Sigmoid colon (tissue), 7 donors: ENCODE results near the gene B3GALNT2. TPM values are rescaled to one million over a fixed set of nuclear protein-coding genes. Genes with fewer than 3 reads are reported as not detected.

ENCODE experiments used
- DNase-seq: peaks from one replicate; pipeline ENCODE4 v3.0.0-alpha.2; 2019
- H3K27ac ChIP-seq, 4 donors: fragments of 200-600 bp; sonication (generic); one replicate each; pipeline ENCODE4 v1.5.1; 2016 to 2019; ENCODE audit warnings: mild to moderate bottlenecking in 1 of 4
- H3K27me3 ChIP-seq, 3 donors: fragments of 200-600 bp; sonication (generic); one replicate each; pipeline ENCODE4 v1.5.1; 2019; ENCODE audit warnings: mild to moderate bottlenecking in 1 of 3
- H3K36me3 ChIP-seq, 4 donors: fragments of 200-600 bp; sonication (generic); one replicate each; pipeline ENCODE4 v1.5.1; 2016 to 2019
- H3K4me1 ChIP-seq, 4 donors: fragments of 200-600 bp; sonication (generic); one replicate each; pipeline ENCODE4 v1.5.1; 2017 to 2019
- H3K4me3 ChIP-seq, 4 donors: fragments of 200-600 bp; sonication (generic); one replicate each; pipeline ENCODE4 v1.5.1; 2017 to 2019; ENCODE audit warnings: mild to moderate bottlenecking in 2 of 4, moderate library complexity in 1 of 4
- H3K9me3 ChIP-seq, 4 donors: fragments of 200-600 bp in 3 of 4; sonication (generic) in 3 of 4; one replicate each; pipeline versions ENCODE4 v1.5.1 to v1.6.1; 2013 to 2019
- CTCF ChIP-seq, 4 experiments: fragments of 450-650 bp in 3 of 4; fragments of 200-600 bp in 1 of 4; IDR thresholded peaks; one replicate each; pipeline ENCODE4 v1.5.1; 2016 to 2019; ENCODE audit warnings: antibody characterized with exemption in 4 of 4, mild to moderate bottlenecking in 3 of 4, moderate library complexity in 2 of 4
- EP300 ChIP-seq, 4 donors: sonication (generic); formaldehyde crosslinking; IDR thresholded peaks; one replicate each; pipeline ENCODE4 v1.6.1; 2017; ENCODE audit warnings: antibody characterized with exemption in 4 of 4
- POLR2A ChIP-seq, 2 donors: fragments of 450-650 bp; IDR thresholded peaks; one replicate each; pipeline ENCODE4 v1.6.1; 2016; ENCODE audit warnings: antibody characterized with exemption in 2 of 2, mild to moderate bottlenecking in 2 of 2, moderate library complexity in 2 of 2
- POLR2AphosphoS5 ChIP-seq, 4 donors: sonication (generic); formaldehyde crosslinking; IDR thresholded peaks; one replicate each; pipeline ENCODE4 v1.6.1; 2017; ENCODE audit warnings: antibody characterized with exemption in 4 of 4
- WGBS, 2 donors: extraction: QIAGEN DNeasy Blood & Tissue Kit; methylation state at CpG; one replicate each; pipeline ENCODE4 v1.1.7; 2013; 5-methylcytosine and 5-hydroxymethylcytosine counted together
- intact Hi-C: fragments of 100-400 bp; cut with DNase I; formaldehyde crosslinking; loops from one replicate; pipeline ENCODE4 v1.15.1; 2023
- polyA plus RNA-seq, 3 donors: library from polyadenylated mRNA; stranded (reverse); fragments of 200-250 nt; gene quantifications; one replicate each; pipeline ENCODE4 v1.2.3, GENCODE V29; 2013
- total RNA-seq, 4 donors: library from RNA; depleted of rRNA; stranded (reverse); fragments of >200 nt; gene quantifications; one replicate each; pipeline ENCODE4 v1.1.0, GENCODE V29; 2016
- donor health status: healthy with polysubstance abuse.
- donor health status: Bipolar disorder and iron deficiency.
- donor health status: healthy.

The B3GALNT2 gene
- total and polyA plus RNA-seq, 7 donors, result 1.8 to 58.7 (median 38.5) TPM

DNA sequence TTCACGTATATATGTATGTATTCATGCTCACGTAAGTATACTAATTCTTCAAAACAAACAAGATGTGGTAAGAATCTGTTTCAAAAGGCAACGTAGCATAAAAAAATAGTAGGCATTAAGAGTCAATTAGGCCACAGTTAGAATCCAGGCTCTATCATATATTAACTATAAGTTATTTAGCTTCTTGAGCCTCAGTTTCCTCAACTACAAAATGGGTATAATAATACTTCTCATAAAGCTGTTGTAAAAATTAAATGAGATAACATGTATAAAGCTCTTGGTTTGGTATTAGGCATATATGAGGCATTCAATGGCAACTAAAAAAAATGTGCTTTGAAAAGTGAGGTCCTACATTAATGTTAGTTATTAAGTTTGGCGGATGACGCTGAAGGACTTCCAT, 9.2 kb downstream of the B3GALNT2 start:
- Histone ChIP-seq H3K9me3 (no peaks in the 10 kb centered on the region), H3K4me3 (no peak overlapping the region), H3K27ac (no peak overlapping the region), H3K27me3 (no peaks in the 10 kb centered on the region), H3K36me3 (peaks cover 7 to 27% (median 15%) of the 10 kb centered on the region in 4 donors), H3K4me1 (peaks cover 0 to 11% (median 4%) of the 10 kb centered on the region in 4 donors)
- WGBS, 2 donors, result 97 to 98% methylated on average over 5 of the region's 5 CpGs
- intact Hi-C loops, result no loop called here
- TF ChIP-seq EP300 (IDR thresholded peaks at IDR 0.05) (no peak), POLR2AphosphoS5 (IDR thresholded peaks at IDR 0.05) (no peak), POLR2A (IDR thresholded peaks at IDR 0.05) (no peak), CTCF (IDR thresholded peaks at IDR 0.05) (no peak)
- DNase-seq, result no peak

- intact Hi-C loops, result no loop called here
- DNase-seq, result no peak
- WGBS, 2 donors, result 85 to 90% methylated on average over 9 of the region's 9 CpGs
- Histone ChIP-seq H3K4me3 (no peak overlapping the region), H3K27me3 (no peaks in the 10 kb centered on the region), H3K27ac (no peak overlapping the region), H3K9me3 (no peaks in the 10 kb centered on the region), H3K36me3 (peaks cover 7 to 27% (median 15%) of the 10 kb centered on the region in 4 donors), H3K4me1 (peaks cover 0 to 9% (median 3%) of the 10 kb centered on the region in 4 donors)
- TF ChIP-seq CTCF (IDR thresholded peaks at IDR 0.05) (no peak), POLR2AphosphoS5 (IDR thresholded peaks at IDR 0.05) (no peak), EP300 (IDR thresholded peaks at IDR 0.05) (no peak), POLR2A (IDR thresholded peaks at IDR 0.05) (no peak)
Observed at GRCh38 chr1:235494531-235494930, 9.7 kb downstream of the B3GALNT2 start.

DNA sequence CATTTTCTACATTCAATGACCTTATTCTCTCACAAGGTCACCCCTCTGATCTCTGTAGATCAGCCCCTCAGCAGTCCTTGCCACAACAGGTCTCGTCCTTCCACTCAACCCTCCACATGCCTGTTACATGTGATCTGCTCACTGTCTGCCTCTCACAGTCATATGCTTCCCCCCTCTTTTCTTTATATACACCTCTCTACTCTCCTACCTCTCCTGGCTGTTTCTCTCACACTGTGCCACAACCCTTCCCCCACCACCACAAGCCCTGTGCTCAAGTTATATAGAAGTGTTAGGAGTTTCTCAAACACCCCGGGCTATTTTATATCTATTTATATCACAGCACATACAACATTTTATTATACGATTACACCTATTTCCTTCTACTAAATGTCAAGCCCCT, 12.6 kb downstream of the B3GALNT2 start:
- Histone ChIP-seq H3K4me1 (no peaks in the 10 kb centered on the region), H3K9me3 (no peaks in the 10 kb centered on the region), H3K27me3 (no peaks in the 10 kb centered on the region), H3K36me3 (peaks cover 12 to 47% (median 18%) of the 10 kb centered on the region in 4 donors), H3K4me3 (no peak overlapping the region), H3K27ac (no peak overlapping the region)
- no peak for DNase-seq
- 77 to 86% methylated on average over 3 of the region's 3 CpGs for WGBS, 2 donors
- TF ChIP-seq POLR2AphosphoS5 (IDR thresholded peaks at IDR 0.05) (no peak), CTCF (IDR thresholded peaks at IDR 0.05) (no peak)
- intact Hi-C loops, result no loop called here

- Histone ChIP-seq H3K36me3 (peaks cover 0 to 59% (median 20%) of the 10 kb centered on the region in 4 donors), H3K9me3 (no peaks in the 10 kb centered on the region), H3K27ac (no peak overlapping the region), H3K4me1 (no peaks in the 10 kb centered on the region), H3K4me3 (no peak overlapping the region), H3K27me3 (no peaks in the 10 kb centered on the region)
- intact Hi-C loops, result no loop called here
- WGBS, 2 donors, result 38 to 66% methylated on average over 5 of the region's 5 CpGs
- TF ChIP-seq EP300 (IDR thresholded peaks at IDR 0.05) (no peak), CTCF (IDR thresholded peaks at IDR 0.05) (no peak), POLR2AphosphoS5 (IDR thresholded peaks at IDR 0.05) (no peak), POLR2A (IDR thresholded peaks at IDR 0.05) (no peak)
- no peak for DNase-seq
Observed at GRCh38 chr1:235486321-235486720, 17.9 kb downstream of the B3GALNT2 start.

DNA sequence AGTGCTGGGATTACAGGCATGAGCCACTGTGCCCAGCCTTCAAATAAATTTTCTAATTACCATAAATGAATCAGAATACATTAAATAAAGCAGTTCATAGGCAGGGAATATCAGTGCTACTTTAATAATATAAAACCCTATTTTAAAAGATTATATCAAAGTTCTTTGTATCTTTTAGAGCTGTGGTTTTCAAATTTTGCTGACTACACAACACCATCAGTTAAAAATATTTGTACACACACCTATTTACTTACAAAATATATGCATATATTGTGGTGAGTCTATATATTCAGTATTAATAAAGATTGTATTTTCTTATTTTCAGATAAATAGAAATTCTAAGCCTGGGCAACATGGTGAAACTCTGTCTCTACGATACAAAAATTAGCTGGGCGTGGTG, 18.7 kb downstream of the B3GALNT2 start:
- H3K27ac ChIP-seq, result no peak overlapping the region
- no peaks in the 10 kb centered on the region for H3K9me3 ChIP-seq
- WGBS, 2 donors, result 97 to 98% methylated on average over 2 of the region's 2 CpGs
- no peak for DNase-seq
- intact Hi-C loops, result no loop called here
- no peaks in the 10 kb centered on the region for H3K4me1 ChIP-seq
- no peak overlapping the region for H3K4me3 ChIP-seq
- no peak for TF ChIP-seq POLR2AphosphoS5 (IDR thresholded peaks at IDR 0.05)
- TF ChIP-seq CTCF (IDR thresholded peaks at IDR 0.05), result no peak
- TF ChIP-seq POLR2A (IDR thresholded peaks at IDR 0.05), result no peak
- TF ChIP-seq EP300 (IDR thresholded peaks at IDR 0.05), result no peak
- no peaks in the 10 kb centered on the region for H3K27me3 ChIP-seq
- H3K36me3 ChIP-seq, result peaks cover 0 to 62% (median 20%) of the 10 kb centered on the region in 4 donors
